SU-DHL-6 (cell line): ENCODE data around the gene FBXL2.

Experiments
- EZH2phosphoT487 ChIP-seq: fragments of 200-600 bp; sonication (generic), shearing (Covaris generic); conservative IDR thresholded peaks from 2 replicates; pipeline ENCODE4 v1.6.1; 2018; ENCODE audit warnings: mild to moderate bottlenecking, antibody characterized with exemption, low read length, moderate library complexity, mixed read lengths
- TF ChIP-seq, protein P1 (sequence below): fragments of 200-600 bp; sonication (generic); IDR thresholded peaks from one replicate; pipeline ENCODE4 v1.5.1; 2017; ENCODE audit warnings: antibody characterized with exemption, mild to moderate bottlenecking, low read length, moderate library complexity; ENCODE audit not compliant: insufficient read depth, poor library complexity, severe bottlenecking

DNA sequence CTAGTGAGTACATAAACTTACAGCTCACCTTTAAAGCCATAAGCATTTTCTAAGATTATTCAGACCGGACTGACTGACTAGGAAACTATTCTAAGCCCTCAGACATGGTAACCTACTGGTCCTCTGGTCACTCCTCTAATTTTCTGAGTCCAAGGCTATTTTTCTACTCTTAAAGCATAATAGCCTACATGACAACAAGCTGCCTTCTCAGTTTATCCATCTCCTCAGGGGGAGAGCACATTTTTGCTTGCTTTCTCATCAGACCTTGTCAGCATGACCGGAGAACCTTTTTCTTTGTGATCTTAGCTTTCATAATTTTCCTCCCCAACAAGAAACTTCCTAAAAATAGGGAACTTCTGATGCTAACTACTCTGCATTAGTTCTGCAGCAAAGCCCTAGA is 124.5 kb downstream of the FBXL2 start:
- TF ChIP-seq, protein P1, sequence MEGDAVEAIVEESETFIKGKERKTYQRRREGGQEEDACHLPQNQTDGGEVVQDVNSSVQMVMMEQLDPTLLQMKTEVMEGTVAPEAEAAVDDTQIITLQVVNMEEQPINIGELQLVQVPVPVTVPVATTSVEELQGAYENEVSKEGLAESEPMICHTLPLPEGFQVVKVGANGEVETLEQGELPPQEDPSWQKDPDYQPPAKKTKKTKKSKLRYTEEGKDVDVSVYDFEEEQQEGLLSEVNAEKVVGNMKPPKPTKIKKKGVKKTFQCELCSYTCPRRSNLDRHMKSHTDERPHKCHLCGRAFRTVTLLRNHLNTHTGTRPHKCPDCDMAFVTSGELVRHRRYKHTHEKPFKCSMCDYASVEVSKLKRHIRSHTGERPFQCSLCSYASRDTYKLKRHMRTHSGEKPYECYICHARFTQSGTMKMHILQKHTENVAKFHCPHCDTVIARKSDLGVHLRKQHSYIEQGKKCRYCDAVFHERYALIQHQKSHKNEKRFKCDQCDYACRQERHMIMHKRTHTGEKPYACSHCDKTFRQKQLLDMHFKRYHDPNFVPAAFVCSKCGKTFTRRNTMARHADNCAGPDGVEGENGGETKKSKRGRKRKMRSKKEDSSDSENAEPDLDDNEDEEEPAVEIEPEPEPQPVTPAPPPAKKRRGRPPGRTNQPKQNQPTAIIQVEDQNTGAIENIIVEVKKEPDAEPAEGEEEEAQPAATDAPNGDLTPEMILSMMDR, result no peak
- TF ChIP-seq EZH2phosphoT487, result no peak
